ENCODE measurements around the gene UBASH3B.

Gene UBASH3B

DNA sequence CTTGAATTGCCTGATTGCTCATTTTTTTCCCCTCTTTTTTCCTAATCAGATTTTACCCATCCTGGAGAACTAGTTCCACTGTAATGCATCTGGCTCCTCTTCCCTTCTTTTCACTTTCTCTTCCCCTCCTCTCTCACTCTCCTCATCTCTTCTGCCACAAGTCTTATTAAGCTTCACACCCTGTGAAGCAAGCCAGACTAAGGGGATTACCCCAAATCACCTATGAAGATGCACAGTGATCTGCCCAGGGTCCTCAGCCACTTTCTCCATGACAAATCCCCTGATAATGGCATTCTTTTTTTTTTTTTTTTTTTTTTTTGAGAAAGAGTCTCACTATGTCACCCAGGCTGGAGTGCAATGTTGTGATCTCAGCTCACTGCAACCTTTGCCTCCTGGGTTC is 11.2 kb downstream of the UBASH3B start:
- Histone ChIP-seq H3K79me2 (ENCODE audit: low read length) (no peaks in the 10 kb centered on the region), H2AFZ (ENCODE audit: low read depth, low read length) (no peak overlapping the region)

DNA sequence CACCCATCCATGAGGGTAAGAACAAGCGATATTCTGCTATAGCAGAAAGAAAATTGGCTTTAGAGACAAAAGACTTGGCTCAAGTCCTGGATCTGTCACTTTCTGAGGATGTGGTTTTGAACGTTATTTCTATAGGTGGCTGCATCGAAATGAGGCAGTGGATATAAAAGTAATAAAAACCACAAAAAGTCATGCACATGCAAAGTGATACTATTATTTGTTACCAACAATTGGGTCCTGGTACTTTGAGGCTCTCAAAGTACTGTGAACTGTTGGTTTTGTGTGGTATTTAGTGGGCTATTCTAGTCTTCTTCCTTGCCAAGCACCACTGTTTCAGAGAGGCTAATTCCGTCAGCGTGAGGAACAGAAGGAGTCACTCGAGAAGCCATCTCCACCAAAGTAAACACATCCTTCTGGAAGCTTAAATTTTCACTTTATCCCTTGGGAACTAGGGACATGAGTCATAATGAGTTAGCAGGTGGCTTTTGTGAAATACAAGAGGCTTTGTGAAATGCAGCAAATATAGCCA is 13.1 kb downstream of the UBASH3B start:
- H3K36me3 ChIP-seq (replicated peaks; ENCODE audit: low read depth, low read length) = no peaks in the 10 kb centered on the region
- H3K9ac ChIP-seq (ENCODE audit: low read length) = no peak overlapping the region
- H3K4me1 ChIP-seq (ENCODE audit: low read length) = peaks cover 2% of the 10 kb centered on the region; the same call in 1 of the 2 replicates
- H3K4me3 ChIP-seq (ENCODE audit: low read length) = no peak overlapping the region
- H4K20me1 ChIP-seq (ENCODE audit: insufficient read depth, low read length) = no peaks in the 10 kb centered on the region
- H2AFZ ChIP-seq (ENCODE audit: low read depth, low read length) = no peak overlapping the region
- no peak overlapping the region for H3K4me2 ChIP-seq (ENCODE audit: low read length)
- no peaks in the 10 kb centered on the region for H3K79me2 ChIP-seq (ENCODE audit: low read length)
- H3K27me3 ChIP-seq (ENCODE audit: low read depth, low read length) = peaks cover 4% of the 10 kb centered on the region; the same call in 1 of the 2 replicates
- TF ChIP-seq, protein P1, sequence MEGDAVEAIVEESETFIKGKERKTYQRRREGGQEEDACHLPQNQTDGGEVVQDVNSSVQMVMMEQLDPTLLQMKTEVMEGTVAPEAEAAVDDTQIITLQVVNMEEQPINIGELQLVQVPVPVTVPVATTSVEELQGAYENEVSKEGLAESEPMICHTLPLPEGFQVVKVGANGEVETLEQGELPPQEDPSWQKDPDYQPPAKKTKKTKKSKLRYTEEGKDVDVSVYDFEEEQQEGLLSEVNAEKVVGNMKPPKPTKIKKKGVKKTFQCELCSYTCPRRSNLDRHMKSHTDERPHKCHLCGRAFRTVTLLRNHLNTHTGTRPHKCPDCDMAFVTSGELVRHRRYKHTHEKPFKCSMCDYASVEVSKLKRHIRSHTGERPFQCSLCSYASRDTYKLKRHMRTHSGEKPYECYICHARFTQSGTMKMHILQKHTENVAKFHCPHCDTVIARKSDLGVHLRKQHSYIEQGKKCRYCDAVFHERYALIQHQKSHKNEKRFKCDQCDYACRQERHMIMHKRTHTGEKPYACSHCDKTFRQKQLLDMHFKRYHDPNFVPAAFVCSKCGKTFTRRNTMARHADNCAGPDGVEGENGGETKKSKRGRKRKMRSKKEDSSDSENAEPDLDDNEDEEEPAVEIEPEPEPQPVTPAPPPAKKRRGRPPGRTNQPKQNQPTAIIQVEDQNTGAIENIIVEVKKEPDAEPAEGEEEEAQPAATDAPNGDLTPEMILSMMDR (IDR thresholded peaks at IDR 0.05; ENCODE audit: low read depth, low read length) = no peak
- TF ChIP-seq EZH2phosphoT487 (IDR thresholded peaks at IDR 0.05; ENCODE audit: low read depth) = no peak
- H3K27ac ChIP-seq (ENCODE audit: low read length) = no peak overlapping the region
- no peaks in the 10 kb centered on the region for H3K9me3 ChIP-seq (ENCODE audit: insufficient read depth, low read length)

More for the DNA sequence above, 11.2 kb downstream of the UBASH3B start:
- H3K9ac ChIP-seq (ENCODE audit: low read length) = no peak overlapping the region
- no peak overlapping the region for H3K4me3 ChIP-seq (ENCODE audit: low read length)
- no peaks in the 10 kb centered on the region for H3K36me3 ChIP-seq (replicated peaks; ENCODE audit: low read depth, low read length)
- no peaks in the 10 kb centered on the region for H4K20me1 ChIP-seq (ENCODE audit: insufficient read depth, low read length)
- H3K4me2 ChIP-seq (ENCODE audit: low read length) = no peak overlapping the region
- peaks cover 5% of the 10 kb centered on the region; the same call in 1 of the 2 replicates for H3K27me3 ChIP-seq (ENCODE audit: low read depth, low read length)
- H3K27ac ChIP-seq (ENCODE audit: low read length) = no peak overlapping the region
- H3K9me3 ChIP-seq (ENCODE audit: insufficient read depth, low read length) = no peaks in the 10 kb centered on the region
- TF ChIP-seq EZH2phosphoT487 (IDR thresholded peaks at IDR 0.05; ENCODE audit: low read depth) = no peak
- TF ChIP-seq, protein P1 (IDR thresholded peaks at IDR 0.05; ENCODE audit: low read depth, low read length) = no peak
- peaks cover 2% of the 10 kb centered on the region; the same call in 1 of the 2 replicates for H3K4me1 ChIP-seq (ENCODE audit: low read length)

DNA sequence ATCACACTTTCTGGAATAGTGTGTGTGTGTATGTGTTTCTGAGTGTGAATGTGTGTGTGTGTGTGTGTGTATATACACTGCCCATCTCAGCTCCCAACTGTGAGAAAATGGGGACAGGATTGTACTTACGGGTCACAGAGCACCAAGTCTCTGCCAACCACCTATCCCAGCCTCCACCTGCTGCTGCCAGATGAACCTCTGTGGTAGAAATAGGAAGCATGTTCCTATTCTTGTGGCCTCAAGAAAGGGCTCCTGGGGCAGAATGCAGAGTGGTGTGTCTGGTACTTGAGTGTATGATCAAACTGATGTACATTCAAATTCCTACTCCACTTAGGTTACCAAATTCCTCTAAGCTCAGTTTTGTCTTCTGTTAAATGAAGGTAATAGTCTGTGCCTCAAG is 14.6 kb downstream of the UBASH3B start:
- H3K36me3 ChIP-seq (replicated peaks; ENCODE audit: low read depth, low read length) = no peaks in the 10 kb centered on the region
- no peaks in the 10 kb centered on the region for H3K79me2 ChIP-seq (ENCODE audit: low read length)
- H3K4me1 ChIP-seq (ENCODE audit: low read length) = peaks cover 2% of the 10 kb centered on the region; the same call in 1 of the 2 replicates
- TF ChIP-seq, protein P1 (IDR thresholded peaks at IDR 0.05; ENCODE audit: low read depth, low read length) = no peak
- TF ChIP-seq EZH2phosphoT487 (IDR thresholded peaks at IDR 0.05; ENCODE audit: low read depth) = no peak
- no peak overlapping the region for H2AFZ ChIP-seq (ENCODE audit: low read depth, low read length)
- H3K27me3 ChIP-seq (ENCODE audit: low read depth, low read length) = no peaks in the 10 kb centered on the region; the same call in 1 of the 2 replicates
- H3K27ac ChIP-seq (ENCODE audit: low read length) = no peak overlapping the region
- H4K20me1 ChIP-seq (ENCODE audit: insufficient read depth, low read length) = no peaks in the 10 kb centered on the region
- no peaks in the 10 kb centered on the region for H3K9me3 ChIP-seq (ENCODE audit: insufficient read depth, low read length)
- H3K9ac ChIP-seq (ENCODE audit: low read length) = no peak overlapping the region
- no peak overlapping the region for H3K4me3 ChIP-seq (ENCODE audit: low read length)
- no peak overlapping the region for H3K4me2 ChIP-seq (ENCODE audit: low read length)

DNA sequence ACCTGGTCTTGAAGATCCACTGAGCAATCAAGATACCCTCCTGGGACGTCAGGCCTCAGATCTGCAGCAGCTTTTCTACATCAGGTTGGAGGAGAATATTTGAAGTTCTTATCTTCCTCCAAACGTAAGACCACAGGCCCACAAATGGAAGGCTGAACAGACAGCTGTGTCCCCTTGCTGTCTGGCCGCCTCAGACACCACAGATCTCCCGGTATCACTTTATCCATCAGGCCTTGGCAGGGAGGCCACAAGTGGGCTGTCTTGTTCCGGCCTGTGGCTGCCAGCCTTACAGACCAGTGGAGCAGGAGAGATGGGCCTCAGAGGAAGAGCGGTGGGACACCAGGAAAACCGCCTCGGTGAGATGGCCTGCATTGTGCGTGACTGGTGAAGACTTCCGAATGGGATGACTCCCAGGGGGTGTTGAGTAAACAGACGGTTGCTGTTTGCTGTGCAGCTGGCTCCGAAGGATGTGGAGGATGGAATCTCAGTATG is 15.9 kb downstream of the UBASH3B start:
- Histone ChIP-seq H3K9ac (ENCODE audit: low read length) (no peak overlapping the region), H3K27ac (ENCODE audit: low read length) (no peak overlapping the region), H3K4me2 (ENCODE audit: low read length) (no peak overlapping the region), H2AFZ (ENCODE audit: low read depth, low read length) (no peak overlapping the region), H3K36me3 (replicated peaks; ENCODE audit: low read depth, low read length) (no peaks in the 10 kb centered on the region), H3K79me2 (ENCODE audit: low read length) (no peaks in the 10 kb centered on the region), H3K4me1 (ENCODE audit: low read length) (peaks cover 2% of the 10 kb centered on the region; the same call in 1 of the 2 replicates), H3K4me3 (ENCODE audit: low read length) (no peak overlapping the region), H3K27me3 (ENCODE audit: low read depth, low read length) (peaks cover 4% of the 10 kb centered on the region; the same call in 1 of the 2 replicates), H3K9me3 (ENCODE audit: insufficient read depth, low read length) (no peaks in the 10 kb centered on the region), H4K20me1 (ENCODE audit: insufficient read depth, low read length) (no peaks in the 10 kb centered on the region)
- TF ChIP-seq EZH2phosphoT487 (IDR thresholded peaks at IDR 0.05; ENCODE audit: low read depth) = no peak
- TF ChIP-seq, protein P1 (IDR thresholded peaks at IDR 0.05; ENCODE audit: low read depth, low read length) = no peak
